GM23338 (cell line): ENCODE data around the gene TSPOAP1.

ENCODE experiments used
- CREB1 ChIP-seq: fragments of 250-450 bp; sonication (Bioruptor Pico); IDR thresholded peaks from 2 replicates; pipeline ENCODE4 v1.5.0; 2020; ENCODE audit warnings: low read depth, mild to moderate bottlenecking, moderate library complexity
- EZH2 ChIP-seq: fragments of 200-600 bp; sonication (generic); IDR thresholded peaks from one replicate; pipeline ENCODE4 v1.8.0; 2017; ENCODE audit warnings: antibody characterized with exemption, mild to moderate bottlenecking, low read depth; ENCODE audit not compliant: unreplicated experiment
- EZH2phosphoT487 ChIP-seq: fragments of 200-600 bp; sonication (generic); IDR thresholded peaks from one replicate; pipeline ENCODE4 v1.8.1; 2018; ENCODE audit warnings: antibody characterized with exemption; ENCODE audit not compliant: unreplicated experiment
- TF ChIP-seq, protein P1 (sequence below), 2 experiments: fragments of 200-600 bp in 1 of 2; sonication (generic) in 1 of 2; conservative IDR thresholded peaks; 2 replicates each; pipeline versions ENCODE4 v1.5.1 to v1.6.1; 2016 to 2017; ENCODE audit warnings: antibody characterized with exemption in 2 of 2, low read depth in 2 of 2, mild to moderate bottlenecking in 2 of 2, moderate library complexity in 1 of 2
- TF ChIP-seq, protein P2 (sequence below): IDR thresholded peaks from 2 replicates; pipeline ENCODE4 v1.6.1; 2016; ENCODE audit warnings: antibody characterized with exemption

DNA sequence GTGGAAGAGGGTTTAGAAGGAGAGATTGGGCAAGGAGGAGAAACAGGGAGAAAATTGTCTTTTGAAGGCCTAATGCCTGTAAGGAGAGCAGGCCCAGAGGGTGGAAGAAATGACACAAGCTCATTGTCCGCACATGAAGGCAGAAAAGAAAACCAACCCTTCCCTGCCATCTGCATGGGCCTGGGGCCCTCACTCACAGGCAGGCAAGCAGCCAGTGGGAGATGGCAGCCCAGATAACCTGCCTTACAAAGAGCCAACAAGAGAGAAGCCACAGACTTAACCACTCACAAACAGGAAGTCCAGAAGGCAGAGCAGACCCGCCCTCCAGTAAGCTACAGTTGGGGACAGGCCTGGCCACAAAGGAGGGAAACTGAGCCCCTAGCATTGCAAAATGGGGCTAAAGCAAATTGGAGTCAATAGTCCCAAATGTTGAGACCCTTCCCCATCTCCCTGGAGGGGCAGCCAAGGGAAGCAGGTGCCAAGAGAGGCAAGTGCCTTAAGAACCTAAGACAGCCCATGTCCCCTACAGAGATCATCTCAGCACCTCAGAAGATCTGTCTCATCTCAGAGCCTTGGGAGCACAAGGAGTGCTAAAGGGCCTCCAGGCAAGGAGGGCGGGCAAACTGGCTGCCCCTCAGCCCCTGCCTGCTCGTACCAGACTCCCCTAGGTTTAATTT is 7.3 kb upstream of the TSPOAP1 start:
- no peak for TF ChIP-seq EZH2phosphoT487
- no peak for TF ChIP-seq EZH2
- TF ChIP-seq, protein P1, sequence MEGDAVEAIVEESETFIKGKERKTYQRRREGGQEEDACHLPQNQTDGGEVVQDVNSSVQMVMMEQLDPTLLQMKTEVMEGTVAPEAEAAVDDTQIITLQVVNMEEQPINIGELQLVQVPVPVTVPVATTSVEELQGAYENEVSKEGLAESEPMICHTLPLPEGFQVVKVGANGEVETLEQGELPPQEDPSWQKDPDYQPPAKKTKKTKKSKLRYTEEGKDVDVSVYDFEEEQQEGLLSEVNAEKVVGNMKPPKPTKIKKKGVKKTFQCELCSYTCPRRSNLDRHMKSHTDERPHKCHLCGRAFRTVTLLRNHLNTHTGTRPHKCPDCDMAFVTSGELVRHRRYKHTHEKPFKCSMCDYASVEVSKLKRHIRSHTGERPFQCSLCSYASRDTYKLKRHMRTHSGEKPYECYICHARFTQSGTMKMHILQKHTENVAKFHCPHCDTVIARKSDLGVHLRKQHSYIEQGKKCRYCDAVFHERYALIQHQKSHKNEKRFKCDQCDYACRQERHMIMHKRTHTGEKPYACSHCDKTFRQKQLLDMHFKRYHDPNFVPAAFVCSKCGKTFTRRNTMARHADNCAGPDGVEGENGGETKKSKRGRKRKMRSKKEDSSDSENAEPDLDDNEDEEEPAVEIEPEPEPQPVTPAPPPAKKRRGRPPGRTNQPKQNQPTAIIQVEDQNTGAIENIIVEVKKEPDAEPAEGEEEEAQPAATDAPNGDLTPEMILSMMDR (conservative IDR thresholded peaks at IDR 0.05; ENCODE audit: low read depth in 2 of 2) = no peak
- TF ChIP-seq, protein P2, sequence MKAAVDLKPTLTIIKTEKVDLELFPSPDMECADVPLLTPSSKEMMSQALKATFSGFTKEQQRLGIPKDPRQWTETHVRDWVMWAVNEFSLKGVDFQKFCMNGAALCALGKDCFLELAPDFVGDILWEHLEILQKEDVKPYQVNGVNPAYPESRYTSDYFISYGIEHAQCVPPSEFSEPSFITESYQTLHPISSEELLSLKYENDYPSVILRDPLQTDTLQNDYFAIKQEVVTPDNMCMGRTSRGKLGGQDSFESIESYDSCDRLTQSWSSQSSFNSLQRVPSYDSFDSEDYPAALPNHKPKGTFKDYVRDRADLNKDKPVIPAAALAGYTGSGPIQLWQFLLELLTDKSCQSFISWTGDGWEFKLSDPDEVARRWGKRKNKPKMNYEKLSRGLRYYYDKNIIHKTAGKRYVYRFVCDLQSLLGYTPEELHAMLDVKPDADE = no peak
- TF ChIP-seq CREB1 (CRISPR knock-in tag) = no peak
